ENCODE data around the gene TENM4. TPM values are rescaled to one million over a fixed set of nuclear protein-coding genes. Genes with fewer than 3 reads are reported as not detected.
"Not testable (repeated sequence)": the region's sequence is repeated elsewhere in the genome, so short reads cannot be mapped to it uniquely, and the experiment has no call there.

The TENM4 gene
- polyA plus RNA-seq, 10 donors: 6.1 to 11.6 (median 8.4) TPM

DNA sequence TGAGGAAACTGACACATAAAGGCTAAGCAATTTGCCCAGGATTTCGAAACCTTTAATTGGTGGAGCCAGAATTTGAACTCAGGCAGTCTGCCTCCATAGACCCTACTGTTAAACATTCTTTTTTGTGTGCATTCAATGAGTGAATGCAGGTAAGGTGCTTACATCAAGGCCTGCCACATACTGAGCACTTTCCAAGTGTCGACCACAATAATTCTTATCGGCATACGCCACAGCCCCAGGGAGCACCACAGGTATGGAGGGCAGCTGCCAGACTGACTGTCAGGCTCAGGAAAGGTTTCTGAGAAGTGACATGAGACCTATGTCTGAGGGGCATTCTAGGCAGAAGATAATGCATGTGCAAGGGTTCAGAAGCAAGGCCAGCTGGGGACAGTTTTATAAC lies 531.4 kb downstream of the TENM4 start:
- no peak for DNase-seq

DNA sequence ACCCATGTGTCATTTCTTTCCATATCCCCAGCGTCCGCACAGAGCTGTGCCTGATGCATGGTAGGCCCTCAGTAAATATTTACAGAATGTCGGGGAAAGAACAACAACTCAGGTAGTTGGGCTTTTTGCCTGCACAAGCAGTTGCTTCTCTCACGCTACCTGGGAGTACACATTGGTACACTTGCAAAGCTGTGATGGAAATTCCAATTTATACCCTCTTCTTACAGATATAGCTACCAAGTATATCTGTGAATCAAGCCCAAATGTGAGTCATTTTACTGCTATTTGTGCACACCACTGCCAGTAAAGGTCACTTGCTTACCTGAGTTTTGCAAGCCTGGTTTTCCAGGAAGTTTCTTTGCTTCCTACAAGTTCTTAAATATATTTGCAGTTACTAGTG lies 533.2 kb downstream of the TENM4 start:
- no peak for DNase-seq

DNA sequence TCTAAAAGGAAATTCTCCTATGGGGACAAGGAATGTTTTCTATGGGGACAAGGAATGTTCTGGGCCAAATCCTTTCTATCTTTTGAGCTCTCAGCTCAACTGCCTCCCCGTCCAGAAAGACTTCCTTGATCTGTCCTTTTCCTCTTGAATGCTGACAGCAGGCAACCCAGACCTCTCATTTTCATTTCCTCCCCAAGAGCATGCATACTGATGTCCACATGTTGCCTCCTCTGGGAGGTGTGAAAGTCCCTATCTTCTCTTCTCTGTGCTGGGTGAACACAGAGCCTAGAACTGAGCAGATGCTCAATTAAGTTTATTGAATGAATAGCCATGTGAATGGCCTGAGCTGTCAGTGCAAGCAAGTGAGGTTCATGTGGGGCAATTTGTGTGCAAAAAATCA lies 534.3 kb downstream of the TENM4 start:
- no peak for DNase-seq

DNA sequence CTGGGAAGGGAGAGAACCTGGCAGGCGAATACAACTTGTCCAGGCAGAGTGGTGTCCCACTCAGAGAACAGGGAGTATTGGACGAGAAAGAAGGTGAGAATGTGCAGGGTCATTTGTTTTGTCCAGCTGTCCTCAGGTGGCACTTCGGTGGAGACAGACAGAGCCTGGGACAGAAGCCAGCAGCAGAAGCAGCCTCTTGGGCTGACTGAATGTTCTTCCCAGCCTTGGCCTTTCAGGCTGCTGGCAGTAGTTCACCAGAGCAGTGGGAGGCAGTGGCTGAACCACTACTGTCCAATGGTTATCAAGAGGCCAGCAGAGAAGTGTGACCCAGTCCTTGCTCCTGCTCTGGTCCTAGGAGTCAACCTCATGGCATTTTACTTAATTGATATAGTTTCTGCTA lies 535.1 kb downstream of the TENM4 start:
- DNase-seq: no peak

DNA sequence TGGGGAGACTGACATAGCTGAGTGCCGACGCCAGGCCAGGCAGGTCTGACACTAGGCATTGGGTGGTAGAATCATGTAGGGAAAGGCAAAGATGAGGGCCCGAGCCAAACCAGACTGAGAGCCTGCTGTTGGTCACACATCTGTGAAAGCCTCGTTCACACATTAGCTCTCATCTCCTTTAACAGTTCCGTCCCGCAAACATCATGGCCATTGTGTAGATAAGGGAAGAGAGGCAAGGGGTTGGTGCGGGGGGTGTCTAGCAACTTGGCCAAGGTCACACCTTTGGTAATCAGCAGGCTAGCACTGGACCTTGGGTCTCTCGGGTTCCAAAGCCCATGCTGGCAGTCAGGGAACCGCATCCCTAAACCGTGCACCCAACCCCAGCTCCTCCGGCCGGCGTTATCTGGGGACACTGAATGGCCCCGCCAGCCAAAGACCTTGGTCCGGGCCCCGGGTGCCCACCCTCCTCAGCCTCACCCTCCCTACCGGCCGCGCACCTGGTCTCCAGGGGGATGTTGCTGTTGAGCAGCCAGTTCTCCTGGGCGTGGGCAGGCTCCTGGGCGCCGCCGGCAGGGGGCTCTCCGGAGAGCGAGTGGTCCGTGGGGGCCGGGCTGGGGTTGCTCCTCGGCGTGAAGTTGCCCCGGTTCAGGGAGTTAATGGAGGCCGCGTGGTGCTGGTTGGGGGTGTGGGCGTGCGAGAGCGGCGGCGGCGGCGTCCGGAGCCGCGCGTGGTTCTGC lies 537.9 kb downstream of the TENM4 start:
- DNase-seq: no peak

DNA sequence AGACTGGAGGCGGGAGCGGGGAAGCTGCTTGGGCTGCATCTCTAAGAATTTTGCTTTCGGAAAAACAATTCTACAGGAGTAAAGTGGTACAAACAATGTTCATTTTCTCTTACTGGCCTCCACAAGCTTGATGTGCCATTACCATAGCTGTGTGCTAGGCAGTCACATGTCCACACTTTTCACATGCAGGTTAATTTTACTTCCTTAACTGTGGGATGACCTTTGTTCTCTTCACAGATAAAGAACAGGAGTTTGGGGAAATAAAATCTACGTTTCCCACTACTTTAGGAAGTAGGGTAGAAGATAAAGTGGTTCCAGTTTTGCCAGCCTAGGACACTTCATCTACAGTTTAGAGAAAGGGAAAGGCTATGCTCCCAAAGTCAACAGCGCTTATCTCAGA lies 539.0 kb downstream of the TENM4 start:
- DNase-seq: no peak

DNA sequence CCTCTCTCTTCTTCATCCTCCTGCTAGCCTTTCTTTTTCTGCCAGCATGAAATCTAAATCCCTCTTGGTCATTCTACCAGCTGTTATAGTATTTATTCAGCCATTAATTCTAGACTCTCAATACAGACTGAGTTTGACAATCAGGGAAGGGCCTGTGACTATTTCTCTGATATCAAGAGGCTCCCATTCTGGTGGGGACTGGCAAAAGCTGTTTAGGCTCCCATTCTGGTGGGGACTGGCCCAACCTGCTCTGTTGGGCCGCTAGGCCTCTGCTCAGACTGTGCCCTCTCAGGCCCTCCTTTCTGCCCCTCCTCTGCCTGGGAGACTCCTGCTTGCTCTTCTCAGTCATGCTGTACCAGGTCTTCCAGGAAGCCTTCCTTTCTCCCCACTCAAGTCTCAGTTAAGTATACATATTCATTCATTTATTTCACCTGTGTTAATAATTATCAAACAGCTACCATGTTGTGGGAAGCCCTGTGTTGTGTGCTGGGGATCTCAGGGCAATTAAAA lies 542.5 kb downstream of the TENM4 start:
- DNase-seq: no peak

DNA sequence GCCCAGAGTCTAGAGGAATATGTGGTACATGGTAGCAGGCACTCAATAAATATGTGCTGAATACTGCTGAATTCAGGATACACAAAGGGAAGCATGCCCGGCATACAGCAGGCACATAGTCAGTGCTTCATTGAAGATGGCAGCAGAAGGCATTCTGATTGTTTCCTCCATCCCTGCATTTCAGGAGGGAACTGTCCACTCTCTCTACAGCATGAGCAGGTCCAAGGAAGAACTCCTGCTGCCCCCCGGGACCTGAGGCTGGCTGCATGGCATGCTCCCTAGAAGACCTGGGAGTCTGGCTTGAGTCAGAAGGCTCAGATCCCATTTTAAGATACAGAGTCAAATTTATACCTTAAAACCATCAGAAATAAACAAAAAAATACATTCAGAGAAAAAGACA lies 546.8 kb downstream of the TENM4 start:
- DNase-seq: no peak

DNA sequence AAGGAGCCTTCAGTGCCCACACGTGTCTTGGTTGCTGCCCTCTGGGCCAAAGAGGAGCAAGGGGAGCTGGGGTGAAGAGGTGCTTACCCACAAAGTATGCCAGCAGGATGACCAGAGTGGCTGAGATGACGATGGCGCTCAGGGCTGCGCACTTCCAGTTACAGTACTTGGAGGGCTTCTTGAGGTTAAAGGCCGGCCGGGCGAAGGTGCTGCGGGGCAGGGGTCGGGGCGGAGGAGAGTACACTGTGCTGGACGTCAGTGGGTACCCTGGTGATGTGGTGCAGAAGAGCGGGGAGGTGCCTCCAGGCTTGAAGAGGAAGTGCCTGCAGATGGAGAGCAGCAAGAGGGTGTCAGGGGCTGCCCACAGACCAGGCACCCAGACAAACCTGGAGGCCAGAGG lies 551.1 kb downstream of the TENM4 start:
- no peak for DNase-seq

DNA sequence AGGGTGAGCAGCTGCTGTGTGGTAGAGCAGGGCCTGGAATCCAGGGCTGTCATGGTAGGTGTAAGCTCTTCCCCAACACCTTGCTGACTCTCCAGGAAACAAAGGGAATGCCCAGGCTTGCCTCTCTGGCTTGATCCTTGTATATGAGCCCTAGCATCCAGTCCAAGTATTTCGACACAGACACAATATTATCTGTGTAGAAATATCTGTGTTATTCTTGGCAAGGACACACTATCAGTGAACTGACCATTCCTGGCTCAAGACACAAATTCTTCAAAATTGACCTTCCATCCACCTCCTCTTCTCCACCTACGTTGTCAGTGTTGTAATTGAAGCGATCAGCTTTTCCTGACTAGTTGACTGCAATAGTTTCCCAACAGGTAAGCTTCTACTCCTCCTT lies 554.2 kb downstream of the TENM4 start:
- DNase-seq: no peak

DNA sequence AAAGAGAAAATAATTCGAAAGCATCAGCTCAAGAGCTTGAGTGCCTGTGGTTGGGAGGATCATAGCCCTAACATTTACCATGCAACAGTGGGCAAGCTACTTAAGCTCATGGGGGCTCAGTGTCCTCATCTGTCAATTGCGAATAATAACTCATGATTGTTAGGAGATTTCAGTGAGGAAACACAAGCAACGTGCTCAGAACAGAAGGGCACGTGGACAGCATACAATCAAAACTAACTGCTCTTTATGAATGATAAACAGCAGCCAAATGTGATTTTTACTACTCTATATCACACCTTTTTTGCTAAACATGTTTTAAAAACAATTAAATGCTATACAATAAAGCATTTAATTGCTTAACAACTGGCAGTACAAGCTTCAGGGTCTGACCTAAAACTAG lies 556.1 kb downstream of the TENM4 start:
- DNase-seq: no peak

DNA sequence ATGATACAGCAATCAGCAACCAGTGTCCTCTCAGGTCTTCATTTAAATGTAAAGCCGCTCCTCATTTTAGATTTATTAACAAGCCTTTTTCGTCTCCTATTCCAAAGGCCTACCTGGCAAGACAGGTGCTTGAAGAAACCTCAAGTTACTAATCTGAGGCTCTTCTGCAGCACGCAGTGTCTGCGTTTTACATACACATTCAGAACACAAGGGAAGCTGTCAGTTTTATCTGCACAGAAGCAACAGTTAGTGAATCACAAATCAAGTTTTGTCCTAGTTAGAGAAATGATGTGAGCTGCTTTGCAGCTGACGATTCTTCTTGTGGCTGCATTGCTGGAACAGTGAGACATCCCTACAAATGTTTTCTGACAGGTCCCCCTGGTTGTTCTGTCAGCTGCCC lies 557.3 kb downstream of the TENM4 start:
- no peak for DNase-seq

DNA sequence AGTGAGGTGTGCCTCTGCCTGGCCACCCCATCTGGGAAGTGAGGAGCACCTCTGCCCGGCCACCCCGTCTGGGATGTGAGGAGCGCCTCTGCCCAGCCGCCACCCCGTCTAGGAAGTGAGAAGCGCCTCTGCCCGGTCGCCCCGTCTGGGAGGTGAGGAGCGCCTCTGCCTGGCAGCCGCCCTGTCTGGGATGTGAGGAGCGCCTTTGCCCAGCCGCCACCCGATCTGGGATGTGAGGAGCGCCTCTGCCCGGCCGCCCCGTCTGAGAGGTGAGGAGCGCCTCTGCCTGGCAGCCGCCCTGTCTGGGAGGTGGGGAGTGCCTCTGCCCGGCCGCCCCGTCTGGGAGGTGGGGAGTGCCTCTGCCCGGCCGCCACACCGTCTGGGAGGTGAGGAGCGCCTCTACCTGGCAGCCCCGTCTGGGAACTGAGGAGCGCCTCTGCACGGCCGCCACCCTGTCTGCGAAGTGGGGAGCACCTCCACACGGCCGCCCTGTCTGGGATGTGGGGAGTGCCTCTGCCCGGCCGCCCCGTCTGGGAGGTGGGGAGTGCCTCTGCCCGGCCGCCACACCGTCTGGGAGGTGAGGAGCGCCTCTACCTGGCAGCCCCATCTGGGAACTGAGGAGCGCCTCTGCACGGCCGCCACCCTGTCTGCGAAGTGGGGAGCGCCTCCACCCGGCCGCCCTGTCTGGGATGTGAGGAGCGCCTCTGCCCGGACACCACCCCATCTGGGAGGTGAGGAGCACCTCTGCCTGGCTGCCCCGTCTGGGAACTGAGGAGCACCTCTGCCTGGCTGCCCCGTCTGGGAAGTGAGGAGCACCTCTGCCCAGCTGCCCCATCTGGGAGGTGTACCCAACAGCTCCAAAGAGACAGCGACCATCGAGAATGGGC lies 561.5 kb downstream of the TENM4 start:
- not testable (repeated sequence) for DNase-seq

DNA sequence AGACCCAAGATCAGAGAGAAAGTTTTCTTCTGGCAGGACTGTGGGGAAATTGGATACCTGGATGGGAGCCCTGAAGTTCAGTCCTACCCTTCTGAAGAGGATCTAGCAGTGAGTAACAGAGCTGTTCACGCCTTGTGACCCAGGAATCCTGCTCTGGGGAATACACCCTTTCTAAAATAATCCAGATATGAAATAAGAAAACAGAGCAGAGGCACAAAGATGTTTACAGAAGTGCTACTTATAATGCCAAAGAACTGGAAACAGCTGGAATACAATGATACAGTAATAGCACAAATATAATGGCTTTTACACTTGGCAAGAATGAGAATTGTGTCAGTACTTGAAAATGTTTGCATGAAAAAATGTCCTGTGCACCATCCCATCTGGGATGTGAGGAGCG lies 562.2 kb downstream of the TENM4 start:
- no peak for DNase-seq

DNA sequence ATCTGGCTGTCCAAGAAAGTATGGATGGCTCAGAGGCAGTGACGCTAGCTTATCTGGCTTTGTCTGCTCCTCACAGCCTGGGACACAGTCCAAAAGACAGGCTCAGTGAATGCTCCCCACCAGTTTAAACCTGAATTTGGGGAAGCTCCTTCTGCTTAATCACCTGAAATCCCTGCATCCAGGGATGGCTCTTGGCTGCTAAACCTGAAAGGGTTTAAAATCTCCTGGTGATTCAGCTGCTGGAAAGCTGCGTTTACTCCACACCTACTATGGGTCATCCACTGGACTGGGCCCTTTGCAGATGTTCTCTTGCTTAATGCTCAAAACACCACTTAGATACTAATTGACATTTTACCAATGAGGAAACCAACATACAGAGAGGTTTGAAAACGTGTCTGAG lies 564.2 kb downstream of the TENM4 start:
- DNase-seq: peak in 2 of 3 donors; percentile 10 to 37

DNA sequence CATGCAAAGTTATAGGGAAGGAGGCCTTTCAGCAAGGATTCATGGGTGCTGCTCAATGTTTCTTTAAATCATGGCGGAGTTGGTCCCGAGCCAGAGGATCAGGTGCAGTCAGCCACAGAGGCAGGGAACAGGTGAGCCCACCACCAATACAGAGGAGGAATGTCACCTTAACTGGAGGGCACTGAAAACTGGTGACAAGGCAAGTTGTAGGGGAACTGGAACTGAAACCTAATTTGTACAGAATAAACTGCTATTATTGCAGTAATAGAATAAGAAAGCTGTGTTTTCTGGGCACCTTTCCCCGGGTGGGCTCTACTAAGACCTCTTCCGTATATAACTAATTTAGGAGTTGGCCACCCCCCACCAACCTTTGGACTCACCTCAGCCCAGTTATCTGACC lies 570.2 kb downstream of the TENM4 start:
- no peak for DNase-seq

DNA sequence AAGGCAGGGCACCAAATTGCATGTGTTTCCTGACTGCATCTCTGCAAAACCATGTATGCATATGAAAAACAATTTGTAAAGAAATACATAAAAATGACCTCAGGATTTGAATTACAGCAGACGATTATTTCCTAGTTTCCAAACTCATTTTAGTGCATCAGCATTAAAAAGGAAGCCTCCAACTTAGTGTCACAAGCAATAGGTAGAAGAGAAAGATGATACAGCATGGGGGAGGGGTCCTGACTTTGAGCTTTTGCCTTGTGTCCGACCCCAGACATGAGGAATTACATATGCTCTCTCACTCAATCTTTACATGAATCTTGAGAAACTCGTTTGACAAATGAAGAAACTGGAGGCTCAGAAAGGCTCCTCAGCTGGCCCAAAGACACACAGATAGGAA lies 571.5 kb downstream of the TENM4 start:
- DNase-seq: no peak

DNA sequence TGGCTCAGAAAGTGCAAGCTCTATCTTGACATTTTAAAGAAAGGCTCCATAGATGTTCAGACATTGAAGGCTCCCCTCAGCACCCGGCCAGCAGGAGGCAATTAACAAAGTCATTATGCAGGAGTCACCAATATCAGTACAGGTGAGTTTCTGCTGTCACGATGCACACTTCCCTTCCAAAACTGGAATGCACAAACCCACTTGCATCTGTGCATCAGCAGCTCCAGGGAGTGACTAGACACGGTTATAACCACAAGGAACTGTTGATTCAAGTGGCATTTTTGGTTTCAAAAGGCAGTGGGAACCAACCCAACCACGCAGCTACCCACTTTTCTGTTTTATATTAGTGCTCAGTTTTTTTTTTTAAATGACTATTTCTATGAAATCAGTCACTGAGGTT lies 572.3 kb downstream of the TENM4 start:
- DNase-seq: no peak

DNA sequence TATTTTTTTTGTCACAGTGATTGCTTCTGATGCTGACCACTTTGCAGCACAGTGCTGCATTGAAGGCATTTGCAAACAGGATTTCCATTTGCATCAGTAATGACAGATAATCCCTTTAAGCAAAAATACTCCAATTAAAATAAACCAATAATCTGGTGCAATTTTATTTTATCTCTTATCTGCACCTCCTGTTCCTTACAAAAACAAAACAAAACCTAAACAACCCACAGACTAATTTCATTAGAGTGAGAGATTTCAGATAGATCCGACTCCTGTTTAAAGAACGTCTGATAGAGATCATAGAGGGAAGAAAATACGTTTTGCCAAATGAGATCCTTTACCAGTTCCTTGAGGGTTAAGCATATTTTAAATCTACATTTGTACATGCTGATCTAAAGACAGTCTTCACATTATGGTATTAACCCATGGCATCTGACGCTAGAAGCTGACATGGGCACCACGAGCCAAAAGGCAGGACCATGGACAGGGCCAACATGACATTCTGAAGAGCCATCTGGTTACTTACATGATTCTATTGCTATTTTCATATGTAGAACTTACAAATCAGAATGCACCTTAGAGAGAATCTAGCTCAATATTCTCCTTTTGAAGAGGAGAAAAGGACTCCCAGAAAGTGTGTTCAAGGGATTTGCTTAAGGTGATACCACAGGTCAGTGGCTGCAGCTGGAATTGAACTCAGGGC lies 580.0 kb downstream of the TENM4 start:
- DNase-seq: peak in 2 of 3 donors; percentile 48 to 57

DNA sequence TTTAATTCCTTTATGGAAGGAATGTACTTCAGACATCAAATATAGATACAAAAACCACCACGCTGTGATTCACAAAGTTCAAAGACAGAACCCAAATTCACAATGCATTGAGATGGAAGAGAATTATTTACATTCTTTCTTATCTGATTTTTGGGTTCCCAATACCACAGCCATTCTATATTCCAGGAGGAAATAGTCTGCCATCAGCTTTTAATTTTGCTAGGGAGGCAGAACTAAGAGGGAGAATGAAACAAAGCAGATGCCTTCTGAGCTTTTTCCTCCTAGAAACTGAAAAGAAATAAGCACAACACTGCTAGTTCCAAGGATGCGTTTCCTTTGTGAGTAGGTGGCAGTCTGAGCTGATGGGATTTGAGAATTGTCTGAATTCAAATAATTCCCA lies 583.1 kb downstream of the TENM4 start:
- DNase-seq: peak in 1 of 3 donors; percentile 34

DNA sequence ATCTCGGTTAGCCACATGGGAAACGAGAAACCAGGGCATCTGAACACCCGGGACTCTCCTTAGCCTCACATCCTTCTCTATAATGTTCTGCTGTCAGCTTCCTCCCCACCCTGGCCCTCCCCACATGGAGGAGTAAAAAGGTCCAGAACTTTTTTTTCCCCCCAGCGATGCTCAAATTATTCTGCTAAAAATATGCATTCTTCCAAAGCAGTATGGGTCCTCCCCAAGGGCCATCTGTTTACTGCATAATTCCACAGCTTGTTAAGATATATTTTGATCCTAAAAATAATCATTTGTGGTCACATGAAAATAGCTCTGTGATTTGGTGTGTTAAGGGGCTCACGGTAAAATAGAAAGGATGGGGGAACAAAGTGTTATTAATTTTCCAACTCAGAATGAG lies 584.6 kb downstream of the TENM4 start:
- no peak for DNase-seq

DNA sequence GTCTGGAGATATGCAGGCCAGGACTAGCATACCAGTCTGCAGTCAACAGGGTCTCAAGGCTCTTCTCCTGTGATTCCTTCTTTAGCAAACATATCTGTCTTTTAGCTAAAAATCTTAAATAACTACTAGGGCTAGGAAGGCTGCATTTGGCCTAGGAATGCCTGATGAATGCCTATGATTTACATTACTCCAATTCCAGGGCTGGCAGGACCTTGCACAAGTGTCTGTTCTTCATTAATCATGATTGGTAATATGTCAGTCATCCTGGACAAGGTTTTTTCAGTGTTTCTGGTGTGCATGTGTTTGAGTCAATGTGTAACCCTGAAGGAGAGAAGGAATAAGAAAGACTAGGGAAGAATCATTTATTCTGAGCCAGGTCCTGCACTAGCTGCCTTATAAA lies 585.7 kb downstream of the TENM4 start:
- DNase-seq: no peak

DNA sequence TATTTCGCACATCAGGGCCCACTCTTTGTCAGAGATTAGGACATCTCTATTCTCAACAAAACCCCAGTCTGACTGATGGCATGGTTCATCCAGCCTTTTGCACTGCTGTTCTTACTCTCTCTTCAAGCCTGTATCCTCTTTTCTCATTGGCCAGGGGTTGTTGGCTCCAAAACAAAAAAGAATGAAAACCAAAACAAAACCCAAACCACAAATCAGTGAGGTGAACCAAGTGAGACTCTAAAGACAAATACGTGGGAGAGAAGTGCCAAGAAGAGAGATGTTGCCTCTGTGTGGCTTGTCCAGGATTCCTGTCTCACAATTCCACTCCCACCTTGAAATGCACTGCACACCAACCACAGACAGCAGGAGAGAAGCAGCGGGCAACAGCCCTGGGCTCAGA lies 587.3 kb downstream of the TENM4 start:
- DNase-seq: no peak
